ENCODE measurements around the gene SNAPC1.

The SNAPC1 gene

DNA sequence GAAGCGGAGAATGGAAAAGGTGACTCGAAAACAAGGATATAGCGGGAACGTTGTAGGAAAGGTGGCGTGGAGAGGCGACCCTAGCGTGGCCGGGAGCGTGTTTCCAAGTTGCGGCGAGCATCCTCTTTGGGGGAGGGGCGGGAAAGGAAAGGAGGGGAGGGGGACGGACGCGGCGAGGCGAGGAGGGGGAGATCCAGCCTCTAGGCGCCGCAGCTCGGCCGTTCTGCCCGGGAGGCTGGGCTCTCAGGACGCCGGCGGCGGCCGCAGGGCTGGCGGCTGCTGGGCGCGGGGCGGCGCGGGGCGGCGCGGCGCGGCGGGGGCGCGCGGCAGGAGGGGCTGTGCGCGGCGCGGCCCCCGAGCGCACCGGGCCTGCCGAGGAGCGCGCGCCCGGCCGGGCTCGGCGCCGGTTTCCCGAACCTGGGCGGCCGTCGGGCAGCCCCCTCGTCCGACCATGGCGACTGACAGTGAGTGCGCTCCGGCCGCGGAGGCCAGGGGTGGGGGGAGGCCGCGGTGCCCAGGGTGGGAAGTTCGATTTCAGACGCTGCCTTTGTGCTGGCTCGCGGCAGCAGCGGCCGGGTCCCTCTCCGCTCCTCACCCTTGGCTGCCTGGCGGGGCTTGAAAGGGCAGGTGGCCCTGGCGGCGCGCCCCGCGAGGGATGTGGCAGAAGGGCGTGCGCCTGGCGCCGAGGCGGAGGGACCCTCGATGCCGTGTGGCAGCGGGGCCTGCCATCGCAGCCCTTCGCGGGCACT is 50.3 kb downstream of the SNAPC1 start, which contains the start of gene SYT16:
SYT16 (plus strand) TSS at position 357 of the 749 bp plus-strand sequence.
- DNase-seq = no peak

DNA sequence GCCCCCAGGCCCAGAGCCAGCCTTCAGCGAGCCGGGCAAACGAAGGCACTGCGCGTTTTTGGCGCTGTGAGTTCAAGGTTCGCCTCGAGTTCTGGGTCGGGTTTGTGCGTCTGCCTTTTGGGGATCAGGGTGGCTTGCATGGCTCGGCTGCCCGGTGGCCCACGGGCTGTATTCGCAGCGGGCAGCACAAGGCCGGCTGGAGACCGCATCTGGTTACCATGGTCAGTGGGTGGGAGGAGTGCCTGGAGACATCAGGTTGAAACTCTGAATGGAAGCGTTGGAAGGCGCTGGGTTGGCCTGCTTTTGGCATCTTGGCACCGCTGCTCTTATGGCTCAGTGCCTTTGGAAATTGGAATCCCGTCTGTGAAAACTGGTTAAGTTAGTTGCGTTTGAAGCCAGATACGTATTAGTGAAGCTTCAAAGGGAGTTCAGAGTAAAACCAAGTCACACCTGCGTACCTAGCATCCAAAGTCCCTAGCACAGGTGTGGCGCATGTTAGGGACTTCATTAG is 50.9 kb downstream of the SNAPC1 start:
- no peak for DNase-seq

DNA sequence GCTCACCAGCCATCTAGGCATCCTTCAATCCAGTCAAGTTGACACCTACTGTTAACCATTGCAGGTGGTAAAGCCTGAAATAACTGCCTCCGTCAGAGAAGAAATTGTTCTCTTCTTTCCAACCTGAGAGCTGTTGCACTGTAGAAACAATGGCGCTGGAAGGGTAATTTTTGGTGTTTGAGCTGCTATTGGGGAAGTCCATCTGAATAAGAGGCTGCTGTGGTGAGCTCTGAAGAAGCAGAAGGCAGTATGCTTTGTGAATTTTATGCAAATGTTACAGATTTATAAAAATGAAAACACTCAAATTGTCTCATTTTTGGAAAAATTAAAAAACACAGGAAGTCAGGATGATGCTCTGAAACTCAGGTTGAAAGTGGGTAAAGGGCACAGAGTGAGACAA is 60.2 kb downstream of the SNAPC1 start:
- DNase-seq = no peak

DNA sequence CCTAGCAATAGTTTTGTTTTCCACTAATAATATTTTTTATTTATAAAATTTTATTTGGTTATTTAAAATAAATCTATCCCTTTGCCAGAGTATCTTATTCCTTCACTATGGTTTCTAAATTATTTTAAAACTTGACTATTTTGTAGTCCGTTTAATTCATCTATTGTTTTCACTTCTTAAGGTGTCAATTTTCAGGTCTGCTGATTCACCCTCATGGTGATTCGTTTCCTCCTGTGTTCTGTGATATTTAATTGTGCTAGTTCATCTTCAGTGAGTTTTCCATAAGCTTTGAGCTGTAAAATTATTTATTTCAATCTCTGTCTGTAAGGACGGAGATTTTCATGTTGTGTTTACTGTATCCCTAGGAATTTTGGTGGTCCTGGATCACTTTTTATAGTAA is 70.6 kb downstream of the SNAPC1 start:
- DNase-seq = no peak

DNA sequence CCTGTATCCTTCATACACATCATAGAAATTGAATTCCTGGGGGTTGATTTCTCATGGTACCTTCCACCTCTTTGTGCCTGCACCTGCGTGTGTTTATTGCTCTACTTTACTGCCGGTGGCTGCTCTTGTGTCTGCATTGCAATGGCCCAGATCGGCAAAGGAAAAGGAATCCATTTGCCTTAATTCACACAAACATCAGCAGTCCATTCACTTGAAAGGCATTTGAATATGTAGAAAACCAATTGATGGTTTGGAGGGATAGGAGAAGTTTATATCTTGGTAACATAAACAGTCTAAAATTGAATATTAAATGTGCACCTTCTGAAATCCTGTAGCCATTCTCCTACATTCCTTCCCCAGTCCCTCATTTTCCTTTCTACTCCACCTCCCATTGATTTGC is 74.0 kb downstream of the SNAPC1 start:
- no peak for DNase-seq

DNA sequence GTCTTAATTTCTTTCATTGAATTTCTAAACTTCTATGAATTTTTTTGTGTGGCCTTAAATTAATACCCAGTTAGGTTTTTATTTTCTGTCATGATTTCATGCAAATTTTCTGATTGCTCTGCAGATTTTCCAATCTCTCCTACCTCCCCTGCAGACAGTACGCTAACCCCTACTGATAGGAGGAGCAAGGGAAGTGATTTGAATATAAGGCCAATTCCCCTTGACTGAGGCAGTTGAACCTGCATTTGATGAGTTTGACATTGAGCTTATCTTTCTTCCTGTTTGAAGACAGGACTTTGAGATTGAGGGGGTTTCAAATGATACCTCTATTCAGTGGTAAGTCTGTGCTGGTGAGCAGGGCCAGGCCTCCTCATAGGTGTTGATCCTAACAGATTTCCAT is 74.6 kb downstream of the SNAPC1 start:
- no peak for DNase-seq

DNA sequence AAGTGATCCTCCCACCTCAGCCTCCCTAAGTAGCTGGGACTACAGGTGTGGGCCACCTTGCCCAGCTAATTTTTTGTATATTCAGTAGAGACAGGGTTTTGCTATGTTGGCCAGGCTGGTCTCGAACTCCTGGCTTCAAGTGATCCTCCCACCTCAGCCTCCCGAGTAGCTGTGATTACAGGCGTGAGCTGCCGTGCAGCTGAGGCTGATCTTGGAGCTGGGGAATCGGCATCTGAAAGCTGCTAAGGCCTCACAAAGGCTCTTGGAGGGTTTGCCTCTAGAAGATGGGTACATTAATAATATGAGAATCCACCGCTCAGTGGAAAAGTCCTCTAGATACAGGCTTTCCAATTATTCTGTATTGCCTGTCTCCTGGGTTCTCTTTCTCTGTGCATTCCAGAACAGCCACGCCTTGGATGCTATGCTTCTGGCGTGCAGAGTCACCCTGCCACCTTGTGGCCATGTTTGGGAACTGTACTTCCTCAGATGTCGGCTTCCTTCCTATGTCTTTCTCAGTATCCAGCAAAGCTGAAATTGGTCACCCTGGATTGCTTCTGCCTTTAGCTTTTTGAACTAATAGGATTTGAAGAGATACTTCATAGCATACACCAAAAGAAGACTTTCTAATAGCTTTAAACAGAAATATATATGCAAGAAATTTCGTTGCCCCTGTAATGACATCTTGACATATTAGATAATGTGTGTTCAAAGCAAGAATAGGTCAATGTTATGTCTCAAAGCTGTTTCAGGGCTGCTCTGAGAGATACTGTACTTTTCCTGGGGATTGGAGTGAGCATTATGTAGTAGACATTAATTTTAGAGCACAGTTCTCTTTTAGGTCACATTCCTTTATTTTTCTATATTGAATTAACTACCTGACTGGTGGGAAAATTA is 75.4 kb downstream of the SNAPC1 start:
- DNase-seq = peak; percentile 72

DNA sequence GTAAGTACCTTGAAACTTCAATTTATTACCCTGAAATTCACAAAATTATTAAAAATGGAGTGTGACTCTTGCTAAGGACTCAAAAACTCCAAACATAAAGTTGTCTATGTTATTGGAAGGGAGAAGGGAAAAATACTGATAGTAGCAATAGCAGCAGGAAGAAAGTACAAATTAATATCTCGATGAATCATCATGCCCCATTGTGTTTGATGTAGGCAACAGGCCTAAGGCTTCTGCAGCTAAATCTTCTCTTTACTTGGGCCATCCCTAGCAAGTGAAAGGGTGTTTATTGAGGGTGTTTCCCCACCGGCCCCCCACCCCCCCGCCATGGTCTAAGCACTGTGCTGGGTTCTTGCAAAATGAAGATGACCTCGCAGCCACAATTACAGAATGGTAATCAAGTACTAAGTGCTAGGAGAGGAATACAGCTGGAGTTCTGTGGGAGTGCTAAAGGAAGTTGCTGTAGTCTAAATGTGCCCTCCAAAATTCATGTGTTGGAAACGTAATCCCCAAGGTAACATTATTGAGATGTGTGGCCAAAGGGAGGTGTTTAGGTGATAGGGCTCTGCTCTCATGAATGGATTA is 76.5 kb downstream of the SNAPC1 start:
- DNase-seq = peak; percentile 2

DNA sequence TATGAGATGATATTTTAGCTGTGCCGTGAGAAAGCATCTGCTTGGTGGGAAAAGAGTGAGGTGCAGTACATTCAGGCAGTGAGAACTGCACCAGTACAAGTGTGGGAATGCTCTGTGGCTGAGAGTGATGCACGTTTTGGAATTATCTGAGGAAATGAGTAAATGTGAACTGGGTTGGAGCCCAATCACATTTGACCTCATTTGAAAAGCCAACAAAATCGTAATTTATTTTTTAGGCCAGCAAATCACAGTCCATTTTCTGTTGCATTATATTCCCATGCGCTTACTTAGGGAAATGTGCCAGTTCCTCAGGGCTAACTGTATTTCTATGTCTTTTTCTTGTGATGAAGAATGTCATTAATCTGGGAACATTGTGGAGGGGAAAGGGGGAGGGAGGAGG is 77.3 kb downstream of the SNAPC1 start:
- peak; percentile 36 for DNase-seq

DNA sequence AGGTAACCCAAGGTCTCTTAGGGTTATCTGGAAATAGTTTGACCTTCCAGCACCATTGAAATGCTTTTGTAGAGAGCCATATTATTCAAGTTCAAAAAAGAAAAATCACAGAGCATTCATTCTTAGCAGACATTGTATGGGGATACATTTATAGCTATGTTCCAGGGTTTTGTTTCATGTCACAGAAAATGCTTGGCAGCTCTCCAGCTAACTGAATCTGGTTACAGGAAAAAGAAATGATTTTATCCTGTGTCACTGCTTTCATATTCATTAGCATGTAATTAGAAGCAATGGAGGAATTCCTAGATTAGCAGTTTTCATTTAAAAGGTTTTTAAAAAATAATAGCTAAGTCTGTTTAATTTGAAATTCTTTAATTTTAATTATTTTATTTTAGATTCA is 78.9 kb downstream of the SNAPC1 start:
- peak; percentile 28 for DNase-seq
